ENCODE measurements around the gene USP47. TPM values are rescaled to one million over a fixed set of nuclear protein-coding genes. Genes with fewer than 3 reads are reported as not detected.

Gene USP47
- total RNA-seq, 1 experiment from 2014 or later, result 24.2 TPM

GRCh38 chr11:11978792-11979487 lies 137.2 kb downstream of the USP47 start:
- H3K36me3 ChIP-seq (ENCODE audit: low read depth), result no peaks in the 10 kb centered on the region
- no peaks in the 10 kb centered on the region for H3K79me2 ChIP-seq (ENCODE audit: low read depth)
- H3K9me3 ChIP-seq (ENCODE audit: insufficient read depth, low read depth), result no peaks in the 10 kb centered on the region
- intact Hi-C loops (cut with micrococcal nuclease; ENCODE audit: unreplicated experiment), result loop anchor here (5.0 kb wide), 1 partner anchor 63 kb away; no protein-coding TSS in a partner anchor
- peaks cover 15% of the 10 kb centered on the region for H3K4me1 ChIP-seq (replicated peaks; ENCODE audit: insufficient read depth)
- POLR2A ChIA-PET (ENCODE audit: unreplicated experiment), result interaction anchor here (0.6 kb wide), 1 partner anchor 1169 kb away, joined by 4 read pairs; no protein-coding TSS in a partner anchor
- no peaks in the 10 kb centered on the region for H3F3A ChIP-seq (ENCODE audit: insufficient read depth, low read depth)
- no peak for DNase-seq
- H3K27me3 ChIP-seq (ENCODE audit: insufficient read depth, low read depth), result no peaks in the 10 kb centered on the region
- TF ChIP-seq CTCF (conservative IDR thresholded peaks at IDR 0.05) (no peak), EZH2 (IDR thresholded peaks at IDR 0.05; ENCODE audit: low read depth) (no peak)
- H3K9me2 ChIP-seq (ENCODE audit: insufficient read depth), result no peaks in the 10 kb centered on the region
- H4K20me1 ChIP-seq (ENCODE audit: insufficient read depth), result no peaks in the 10 kb centered on the region
- no peak overlapping the region for H3K4me3 ChIP-seq
- no peak overlapping the region for H2AFZ ChIP-seq
- no peak overlapping the region for H3K4me2 ChIP-seq
- CTCF ChIA-PET, result interaction anchor here (0.7 kb wide), 1 partner anchor 1002 kb away, joined by 3 read pairs; no protein-coding TSS in a partner anchor
- BruUV-seq (replicated peaks), result no TSS peak
- H3K27ac ChIP-seq, result no peak overlapping the region

DNA sequence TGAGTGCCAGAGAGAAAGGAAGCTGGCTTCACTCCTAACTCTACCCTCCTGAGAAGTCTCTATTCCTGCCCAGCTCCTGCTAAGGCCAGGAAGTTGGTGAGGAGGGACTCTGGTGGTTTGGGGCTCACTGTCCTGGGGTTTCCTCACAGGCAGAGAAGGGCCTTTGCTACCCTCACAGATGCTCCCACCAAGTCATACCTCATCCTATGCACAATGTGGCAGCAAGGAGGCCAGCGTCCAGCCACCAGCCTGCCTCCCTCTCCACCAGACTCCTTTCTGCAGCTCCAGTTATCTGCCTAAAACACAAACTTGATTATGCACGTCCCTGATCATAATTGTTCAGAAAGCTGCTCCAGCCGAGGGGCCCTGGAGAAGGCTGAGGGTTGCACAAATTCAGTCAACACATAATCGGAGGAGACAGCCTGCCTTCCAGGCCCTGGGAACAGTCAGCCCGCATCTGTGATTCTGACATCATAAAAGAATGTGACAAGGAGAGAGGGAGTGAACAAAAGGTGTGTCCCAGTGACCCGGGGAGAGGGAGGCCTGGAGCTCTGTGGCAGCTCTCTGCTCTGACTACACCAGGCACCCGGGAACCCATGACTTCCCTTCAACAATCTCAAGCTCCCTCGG lies 137.8 kb downstream of the USP47 start:
- TF ChIP-seq EZH2 (IDR thresholded peaks at IDR 0.05; ENCODE audit: low read depth), result no peak
- TF ChIP-seq CTCF (conservative IDR thresholded peaks at IDR 0.05), result no peak
- H3F3A ChIP-seq (ENCODE audit: insufficient read depth, low read depth), result no peaks in the 10 kb centered on the region
- BruUV-seq (replicated peaks), result no TSS peak
- H3K4me2 ChIP-seq, result no peak overlapping the region
- H3K79me2 ChIP-seq (ENCODE audit: low read depth), result no peaks in the 10 kb centered on the region
- H3K9me2 ChIP-seq (ENCODE audit: insufficient read depth), result no peaks in the 10 kb centered on the region
- H3K9me3 ChIP-seq (ENCODE audit: insufficient read depth, low read depth), result no peaks in the 10 kb centered on the region
- peak in 1 of 2 experiments; percentile 38 for DNase-seq
- ChIA-PET POLR2A (ENCODE audit: unreplicated experiment) (interaction anchor here (0.6 kb wide), 1 partner anchor 1170 kb away, joined by 4 read pairs; no protein-coding TSS in a partner anchor), CTCF (interaction anchor here (0.9 kb wide), 1 partner anchor 12 kb away, joined by 5 read pairs; no protein-coding TSS in a partner anchor)
- H3K36me3 ChIP-seq (ENCODE audit: low read depth), result no peaks in the 10 kb centered on the region
- H4K20me1 ChIP-seq (ENCODE audit: insufficient read depth), result no peaks in the 10 kb centered on the region
- H3K27me3 ChIP-seq (ENCODE audit: insufficient read depth, low read depth), result no peaks in the 10 kb centered on the region
- H3K27ac ChIP-seq, result no peak overlapping the region
- no peak overlapping the region for H3K4me3 ChIP-seq
- peaks cover 15% of the 10 kb centered on the region for H3K4me1 ChIP-seq (replicated peaks; ENCODE audit: insufficient read depth)
- intact Hi-C loops (cut with micrococcal nuclease; ENCODE audit: unreplicated experiment), result loop anchor here (5.0 kb wide), 1 partner anchor 63 kb away; no protein-coding TSS in a partner anchor
- no peak overlapping the region for H2AFZ ChIP-seq

- Histone ChIP-seq H3K9me3 (ENCODE audit: insufficient read depth, low read depth) (no peaks in the 10 kb centered on the region), H3K79me2 (ENCODE audit: low read depth) (no peaks in the 10 kb centered on the region), H3K36me3 (ENCODE audit: low read depth) (no peaks in the 10 kb centered on the region), H4K20me1 (ENCODE audit: insufficient read depth) (no peaks in the 10 kb centered on the region), H3K27ac (no peak overlapping the region), H3F3A (ENCODE audit: insufficient read depth, low read depth) (no peaks in the 10 kb centered on the region), H2AFZ (no peak overlapping the region), H3K9me2 (ENCODE audit: insufficient read depth) (no peaks in the 10 kb centered on the region), H3K4me3 (no peak overlapping the region), H3K4me1 (replicated peaks; ENCODE audit: insufficient read depth) (peaks cover 15% of the 10 kb centered on the region), H3K27me3 (ENCODE audit: insufficient read depth, low read depth) (no peaks in the 10 kb centered on the region), H3K4me2 (no peak overlapping the region)
- CTCF ChIA-PET, result interaction anchor here (0.9 kb wide), 1 partner anchor 13 kb away, joined by 5 read pairs; no protein-coding TSS in a partner anchor
- intact Hi-C loops (cut with micrococcal nuclease; ENCODE audit: unreplicated experiment), result no loop called here
- TF ChIP-seq CTCF (conservative IDR thresholded peaks at IDR 0.05) (no peak), EZH2 (IDR thresholded peaks at IDR 0.05; ENCODE audit: low read depth) (no peak)
- DNase-seq, result no peak
- POLR2A ChIA-PET (ENCODE audit: unreplicated experiment), result no interaction called here
- no TSS peak for BruUV-seq (replicated peaks)
These were observed 138.4 kb downstream of the USP47 start for GRCh38 chr11:11980200-11980599.

Measured in PC-9 (cell line).